ENCODE data around the gene TM4SF4. TPM values are rescaled to one million over a fixed set of nuclear protein-coding genes. Genes with fewer than 3 reads are reported as not detected.

TM4SF4 gene
- total RNA-seq, 3 donors from 2014 or later, result 0.14 to 7.1 TPM; not detected in 1

DNA sequence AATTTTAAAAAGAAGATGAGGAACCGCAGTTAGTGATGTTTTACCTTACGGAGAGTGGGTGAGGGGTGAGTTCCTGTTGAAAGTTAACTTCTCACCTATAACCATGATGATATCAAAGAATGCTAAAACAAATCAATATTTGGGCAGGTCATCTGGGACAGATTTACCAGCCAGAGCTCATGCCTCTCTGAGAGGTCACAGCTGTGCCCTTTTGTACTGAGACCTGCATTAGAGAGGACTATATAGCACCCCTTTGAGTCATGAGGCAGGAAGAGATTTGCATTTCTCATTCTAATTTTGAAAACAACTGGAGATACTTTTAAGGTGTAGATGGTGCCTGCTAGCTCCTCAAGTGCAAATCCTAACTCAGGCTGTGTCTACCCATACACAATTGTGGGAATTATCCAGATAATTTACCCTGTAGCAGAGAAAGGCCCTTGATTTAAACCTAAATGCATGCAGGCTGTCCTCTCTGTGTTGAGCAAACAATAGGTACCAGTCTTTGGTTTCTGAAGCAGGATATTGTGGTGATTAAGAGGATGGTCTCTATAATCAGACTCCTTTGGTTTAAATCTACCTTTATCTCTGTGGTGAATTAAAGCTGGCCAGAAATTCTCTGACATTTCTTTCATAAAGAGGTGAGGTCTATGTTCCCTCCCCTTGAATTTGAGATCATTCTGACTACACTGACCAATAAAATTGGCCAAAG lies 5.8 kb upstream of the TM4SF4 start:
- Histone ChIP-seq H3K4me3 (no peak overlapping the region), H3K4me1 (ENCODE audit: low read depth) (peaks cover 4% of the 10 kb centered on the region), H3K9me3 (no peaks in the 10 kb centered on the region), H3K36me3 (ENCODE audit: low read depth) (no peaks in the 10 kb centered on the region)
- TF ChIP-seq, protein P1, sequence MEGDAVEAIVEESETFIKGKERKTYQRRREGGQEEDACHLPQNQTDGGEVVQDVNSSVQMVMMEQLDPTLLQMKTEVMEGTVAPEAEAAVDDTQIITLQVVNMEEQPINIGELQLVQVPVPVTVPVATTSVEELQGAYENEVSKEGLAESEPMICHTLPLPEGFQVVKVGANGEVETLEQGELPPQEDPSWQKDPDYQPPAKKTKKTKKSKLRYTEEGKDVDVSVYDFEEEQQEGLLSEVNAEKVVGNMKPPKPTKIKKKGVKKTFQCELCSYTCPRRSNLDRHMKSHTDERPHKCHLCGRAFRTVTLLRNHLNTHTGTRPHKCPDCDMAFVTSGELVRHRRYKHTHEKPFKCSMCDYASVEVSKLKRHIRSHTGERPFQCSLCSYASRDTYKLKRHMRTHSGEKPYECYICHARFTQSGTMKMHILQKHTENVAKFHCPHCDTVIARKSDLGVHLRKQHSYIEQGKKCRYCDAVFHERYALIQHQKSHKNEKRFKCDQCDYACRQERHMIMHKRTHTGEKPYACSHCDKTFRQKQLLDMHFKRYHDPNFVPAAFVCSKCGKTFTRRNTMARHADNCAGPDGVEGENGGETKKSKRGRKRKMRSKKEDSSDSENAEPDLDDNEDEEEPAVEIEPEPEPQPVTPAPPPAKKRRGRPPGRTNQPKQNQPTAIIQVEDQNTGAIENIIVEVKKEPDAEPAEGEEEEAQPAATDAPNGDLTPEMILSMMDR (IDR thresholded peaks at IDR 0.05), result no peak
- DNase-seq (no peak), ATAC-seq (peak; percentile 22)
- intact Hi-C loops (cut with DNase I, micrococcal nuclease), result no loop called here

DNA sequence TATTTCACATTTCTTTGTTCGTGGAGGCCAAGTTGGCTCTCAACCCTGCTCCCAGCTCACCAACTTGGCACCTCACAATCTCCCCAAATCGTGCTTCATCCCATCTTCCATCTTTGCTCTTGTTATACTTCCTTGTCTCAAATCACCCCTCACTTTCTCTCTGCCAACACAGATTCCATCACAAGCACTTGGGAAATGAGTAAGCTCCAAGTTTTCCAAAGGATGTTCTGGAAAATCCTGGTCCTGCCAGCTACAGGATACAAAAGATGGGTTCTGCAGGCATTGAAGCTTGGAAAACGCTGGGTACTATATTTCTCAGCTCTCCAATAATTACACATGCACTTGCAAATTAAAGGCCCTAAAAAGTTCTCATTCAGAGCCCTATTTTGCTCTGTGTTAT lies 4.1 kb upstream of the TM4SF4 start:
- peaks cover 15% of the 10 kb centered on the region for H3K4me1 ChIP-seq (ENCODE audit: low read depth)
- no peaks in the 10 kb centered on the region for H3K9me3 ChIP-seq
- H3K36me3 ChIP-seq (ENCODE audit: low read depth), result no peaks in the 10 kb centered on the region
- TF ChIP-seq, protein P1 (IDR thresholded peaks at IDR 0.05), result no peak
- ATAC-seq (no peak), DNase-seq (no peak)
- no peak overlapping the region for H3K4me3 ChIP-seq
- intact Hi-C loops (cut with DNase I, micrococcal nuclease), result loop anchor here in 1 of 2 donors (10.0 kb wide), 1 partner anchor 66 kb away; no protein-coding TSS in a partner anchor

DNA sequence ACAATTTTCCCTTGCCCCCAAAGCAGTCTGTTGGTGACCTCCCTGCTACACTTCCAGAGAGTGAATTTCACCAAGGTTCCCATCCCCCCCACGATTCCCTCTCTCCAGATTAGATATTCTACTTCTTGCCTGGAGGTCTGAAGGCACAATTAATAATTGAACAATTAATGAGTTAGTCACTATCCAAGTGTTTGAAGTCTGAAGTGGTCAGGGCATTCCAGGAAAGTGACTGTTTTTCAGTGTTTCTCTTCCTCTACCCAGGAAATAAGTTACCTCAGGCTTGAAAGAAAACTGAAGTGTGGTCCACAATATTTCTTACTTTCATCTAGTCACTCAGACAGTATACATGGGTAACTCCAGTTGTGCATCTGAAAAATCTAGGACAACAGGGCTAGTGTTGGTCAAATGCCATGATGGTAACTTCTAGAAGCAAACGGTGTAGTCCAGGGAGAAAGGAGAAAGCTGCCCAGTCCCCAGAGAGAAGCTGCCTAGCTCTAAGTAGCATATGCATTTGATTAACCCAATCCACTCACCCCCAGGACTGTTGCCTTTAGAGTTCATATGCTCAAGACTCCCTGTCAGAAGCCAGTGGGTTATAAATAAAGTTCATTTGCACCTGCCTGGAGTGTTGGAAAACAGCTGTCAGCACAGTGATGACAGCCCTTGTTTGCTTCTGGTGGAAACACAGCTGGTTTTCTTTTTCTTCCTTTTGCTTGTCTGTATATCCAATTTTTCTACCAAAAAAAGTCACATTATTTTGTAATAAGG lies 2.3 kb upstream of the TM4SF4 start:
- H3K4me3 ChIP-seq, result no peak overlapping the region
- DNase-seq (no peak), ATAC-seq (no peak)
- H3K4me1 ChIP-seq (ENCODE audit: low read depth), result peaks cover 15% of the 10 kb centered on the region
- intact Hi-C loops (cut with DNase I, micrococcal nuclease), result loop anchor here in 1 of 2 donors (10.0 kb wide), 1 partner anchor 67 kb away; no protein-coding TSS in a partner anchor
- H3K36me3 ChIP-seq (ENCODE audit: low read depth), result no peaks in the 10 kb centered on the region
- H3K9me3 ChIP-seq, result no peaks in the 10 kb centered on the region
- TF ChIP-seq, protein P1 (IDR thresholded peaks at IDR 0.05), result no peak

DNA sequence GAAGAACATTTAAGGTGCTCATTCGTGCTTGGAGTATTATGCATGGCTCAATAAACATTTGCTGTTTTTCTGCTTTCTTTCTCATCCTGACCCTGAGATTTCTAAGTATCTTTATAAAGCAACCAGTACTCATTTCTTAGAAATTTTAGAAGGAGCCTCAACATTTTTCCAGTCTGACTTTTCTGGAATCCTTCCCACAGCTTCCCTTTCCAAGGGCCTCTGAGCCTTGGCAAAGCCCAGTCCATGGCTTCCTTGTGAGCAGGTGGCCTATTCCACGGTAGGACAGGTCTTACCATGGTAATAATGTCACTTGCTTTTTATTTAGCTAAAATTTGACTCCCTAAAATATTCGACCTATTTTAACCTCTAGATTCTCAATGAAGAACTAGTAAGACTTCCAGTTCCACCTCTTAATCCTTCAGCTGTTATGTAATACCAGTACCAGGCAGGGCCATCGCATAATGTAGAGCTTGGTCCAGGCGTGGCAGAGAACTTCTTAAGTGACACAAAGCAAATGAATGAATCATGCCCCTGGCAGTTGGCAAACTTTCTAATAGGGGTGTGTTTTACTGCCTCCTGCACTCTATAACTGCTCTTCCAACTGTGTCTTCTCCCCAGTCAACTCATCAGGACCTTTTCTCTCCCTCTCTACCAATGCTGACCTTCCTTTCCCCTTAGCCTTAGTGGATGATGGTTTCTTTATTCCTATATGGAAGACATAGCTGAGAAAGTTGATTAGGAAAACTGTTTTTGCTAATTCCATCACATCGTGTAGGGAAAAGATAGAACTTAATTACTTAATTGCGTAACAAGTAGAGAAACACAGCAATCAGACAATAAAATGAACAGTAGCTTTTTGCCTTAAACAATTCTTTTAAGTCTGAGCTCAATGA lies 894 bp upstream of the TM4SF4 start:
- no peak overlapping the region for H3K4me3 ChIP-seq

More for the DNA sequence above, 894 bp upstream of the TM4SF4 start:
- no peaks in the 10 kb centered on the region for H3K9me3 ChIP-seq
- H3K36me3 ChIP-seq (ENCODE audit: low read depth), result no peaks in the 10 kb centered on the region
- H3K4me1 ChIP-seq (ENCODE audit: low read depth), result peaks cover 15% of the 10 kb centered on the region
- TF ChIP-seq, protein P1 (IDR thresholded peaks at IDR 0.05), result no peak
- DNase-seq (peak in 2 of 3 donors; percentile 32 to 64), ATAC-seq (peak; percentile 99)
- intact Hi-C loops (cut with DNase I, micrococcal nuclease), result loop anchor here in 1 of 2 donors (10.0 kb wide), 1 partner anchor 69 kb away; no protein-coding TSS in a partner anchor

Measured in mucosa of descending colon (tissue), 3 donors.